HuH-7.5 (cell line): ENCODE measurements around the gene RBM34.
"Not testable (repeated sequence)": the region's sequence is repeated elsewhere in the genome, so short reads cannot be mapped to it uniquely, and the experiment has no call there.

Source experiments
- DNase-seq: peaks from one replicate; pipeline ENCODE4 v3.0.0; 2011; ENCODE audit warnings: low spot score

The RBM34 gene

DNA sequence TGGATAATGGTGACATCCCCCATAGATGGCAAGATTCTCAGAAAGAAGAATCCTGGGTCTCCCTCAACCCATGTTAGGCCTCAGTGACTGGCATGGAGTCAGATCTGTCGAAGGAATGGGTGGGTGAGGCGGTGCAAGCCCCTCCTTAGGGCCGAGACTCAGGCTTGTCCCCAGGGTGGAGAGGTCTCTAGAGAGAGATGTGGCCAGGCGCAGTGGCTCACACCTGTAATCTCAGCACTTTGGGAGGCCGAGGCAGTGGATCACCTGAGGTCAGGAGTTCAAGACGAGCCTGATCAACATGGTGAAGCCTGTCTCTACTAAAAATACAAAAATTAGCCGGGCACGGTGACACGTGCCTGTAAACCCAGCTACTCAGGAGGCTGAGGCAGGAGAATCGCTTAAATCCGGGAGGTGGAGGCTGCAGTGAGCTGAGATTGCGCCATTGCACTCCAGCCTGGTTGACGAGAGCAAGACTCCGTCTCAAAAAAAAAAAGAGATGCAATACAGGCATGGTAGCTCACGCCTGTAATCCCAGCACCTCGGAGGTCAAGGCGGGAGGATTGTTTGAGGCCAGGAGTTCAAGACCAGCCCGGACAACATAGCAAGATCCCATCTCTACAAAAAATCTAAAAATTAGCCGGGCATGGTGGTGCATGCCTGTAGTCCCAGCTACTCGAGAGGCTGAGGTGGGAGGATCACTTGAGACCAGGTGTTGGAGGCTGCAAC, 69.6 kb downstream of the RBM34 start:
- not testable (repeated sequence) for DNase-seq

DNA sequence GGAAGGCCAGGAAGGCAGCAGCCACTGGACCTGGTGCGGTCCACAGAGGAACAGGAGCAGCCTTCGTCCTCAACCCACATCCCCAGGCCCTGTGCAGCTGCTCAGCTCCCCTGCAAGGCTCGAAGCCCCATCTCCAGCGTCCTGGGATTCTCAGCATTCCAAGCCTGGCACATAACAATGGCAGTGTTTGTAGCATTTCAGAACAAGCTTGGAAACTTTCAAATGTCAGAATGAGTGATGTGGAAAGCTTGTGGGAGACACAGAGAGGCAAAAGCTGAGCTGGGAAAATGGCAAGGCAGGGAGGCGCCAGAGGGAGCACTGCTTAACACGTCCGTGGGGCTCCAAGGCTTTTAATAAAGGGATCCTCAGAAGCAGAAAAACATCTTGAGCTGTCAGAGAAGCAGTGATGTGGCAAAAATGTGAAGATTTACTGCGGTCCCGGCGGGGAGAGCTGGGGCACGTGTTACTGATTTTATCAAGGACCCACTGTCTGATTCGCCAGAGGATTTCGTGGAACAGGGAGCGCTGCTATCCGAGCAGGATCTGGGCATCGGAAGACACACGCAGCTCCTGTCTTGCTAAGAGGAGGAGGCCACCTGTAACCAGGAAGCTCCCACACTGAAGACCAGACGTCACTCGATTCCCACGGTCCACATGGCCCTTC, 70.5 kb downstream of the RBM34 start:
- no peak for DNase-seq

DNA sequence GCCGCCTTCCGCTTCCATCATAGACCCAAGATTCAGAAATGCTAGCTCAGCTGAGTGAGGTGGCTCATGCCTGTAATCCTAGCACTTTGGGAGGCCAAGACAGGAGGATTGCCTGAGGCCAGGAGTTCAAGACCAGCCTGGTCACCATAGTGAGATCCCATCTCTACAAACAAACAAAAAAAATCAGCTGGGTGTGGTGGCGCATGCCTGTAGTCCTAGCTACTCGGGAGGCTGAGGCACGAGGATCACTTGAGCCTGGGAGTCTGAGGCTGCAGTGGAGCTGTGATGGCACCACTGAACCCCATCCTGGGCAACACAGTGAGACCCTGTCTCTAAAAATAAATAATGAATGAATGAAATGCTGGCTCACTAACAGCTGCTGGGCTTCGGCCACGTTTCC, 72.1 kb downstream of the RBM34 start:
- no peak for DNase-seq

DNA sequence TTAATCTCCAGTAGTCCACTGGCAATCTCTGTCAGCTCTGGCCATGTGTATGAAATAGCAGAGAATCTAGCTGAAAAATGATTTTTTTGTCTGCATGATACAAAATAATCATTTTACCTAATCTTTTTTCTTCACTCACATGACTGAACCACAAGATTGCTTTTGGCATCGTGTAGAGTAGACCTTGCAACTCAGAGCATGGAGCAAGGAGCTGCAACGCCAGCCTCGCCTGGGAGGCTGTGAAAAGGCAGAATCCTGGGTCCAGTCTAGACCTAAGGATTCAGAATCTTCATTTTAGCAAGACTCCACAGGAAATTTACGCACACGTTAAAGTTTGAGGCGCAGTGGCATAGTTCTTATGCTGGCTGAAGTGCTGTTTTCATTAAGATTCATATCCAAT, 72.6 kb downstream of the RBM34 start:
- no peak for DNase-seq

DNA sequence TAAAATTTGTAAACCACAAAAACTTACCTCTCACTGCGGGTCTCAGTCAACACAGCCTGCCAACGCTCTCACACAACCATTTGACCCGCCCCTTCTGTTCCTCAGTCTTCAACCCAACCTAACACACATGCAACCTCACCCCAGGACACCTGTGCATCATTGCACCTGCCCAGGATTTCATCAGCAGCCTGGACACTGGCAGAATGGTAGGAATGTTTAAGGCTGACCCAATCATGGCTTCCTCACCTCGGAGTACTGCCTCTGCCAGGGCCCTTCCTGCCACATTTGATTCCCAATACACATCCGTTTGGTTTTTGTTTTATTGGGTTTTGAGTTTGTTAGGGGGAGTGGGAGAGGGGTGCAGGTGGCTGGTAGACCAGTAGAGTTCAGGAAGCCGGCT, 73.1 kb downstream of the RBM34 start:
- DNase-seq: no peak

DNA sequence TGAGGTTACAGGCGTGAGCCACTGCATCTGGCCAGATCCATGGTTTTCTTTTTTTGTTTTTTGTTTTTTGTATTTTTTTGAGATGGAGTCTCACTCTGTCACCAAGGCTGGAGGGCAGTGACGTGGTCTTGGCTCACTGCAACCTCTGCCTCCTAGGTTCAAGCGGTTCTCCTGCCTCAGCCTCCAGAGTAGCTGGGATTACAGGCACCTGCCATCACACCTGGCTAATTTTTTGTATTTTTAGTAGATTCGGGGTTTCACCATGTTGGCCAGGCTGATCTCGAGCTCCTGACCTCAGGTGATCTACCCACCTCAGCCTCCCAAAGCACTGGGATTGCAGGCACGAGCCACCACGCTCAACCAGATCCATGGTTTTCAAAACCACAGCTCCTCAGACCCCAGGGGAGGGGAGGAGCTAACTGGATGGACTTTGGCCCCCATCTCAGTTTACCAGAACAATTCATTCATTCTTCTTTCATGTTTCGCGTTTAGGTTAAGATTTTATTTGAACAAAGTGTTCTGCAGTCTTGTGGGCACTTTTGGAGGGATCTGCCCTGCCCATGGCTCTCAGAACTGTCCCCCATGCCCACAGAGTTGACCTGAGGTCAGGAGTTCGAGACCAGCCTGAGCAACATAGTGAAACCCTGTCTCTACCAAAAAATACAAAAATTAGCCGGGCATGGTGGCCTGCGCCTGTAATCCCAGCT, 75.5 kb downstream of the RBM34 start:
- DNase-seq: not testable (repeated sequence)
